GM19023 (cell line): ENCODE data around the gene ARL6IP1.

Experiments used
- ATAC-seq: cut with Tn5 transposase; IDR thresholded peaks from one replicate; pipeline ENCODE4 v1.9.1; 2021; ENCODE audit warnings: mild to moderate bottlenecking, moderate library complexity; ENCODE audit not compliant: unreplicated experiment

ARL6IP1 gene

GRCh38 chr16:18801145-18801972 lies at the start of gene ARL6IP1:
TSS of gene ARL6IP1 (minus strand) at chr16:18801549. CDS start at chr16:18801466, 83 bp downstream.
- peak; percentile 96 for ATAC-seq

DNA sequence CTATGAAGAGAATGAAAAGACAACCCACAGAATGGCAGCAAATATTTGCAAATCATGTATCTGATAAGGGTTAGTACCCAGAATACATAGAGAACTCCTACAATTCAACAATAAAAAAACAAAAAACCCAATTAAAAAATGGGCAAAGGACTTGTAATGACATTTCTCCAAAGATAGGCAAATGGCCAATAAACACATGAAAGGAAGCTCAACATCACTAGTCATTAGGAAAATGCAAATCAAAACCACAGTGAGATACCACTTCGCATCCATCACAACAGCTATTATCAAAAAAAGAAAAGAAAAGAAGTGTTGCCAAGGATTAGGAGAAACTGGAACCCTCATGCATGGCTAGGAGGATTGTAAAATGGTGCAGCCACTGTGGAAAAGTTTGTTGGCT lies 45.1 kb upstream of the ARL6IP1 start:
- no peak for ATAC-seq

DNA sequence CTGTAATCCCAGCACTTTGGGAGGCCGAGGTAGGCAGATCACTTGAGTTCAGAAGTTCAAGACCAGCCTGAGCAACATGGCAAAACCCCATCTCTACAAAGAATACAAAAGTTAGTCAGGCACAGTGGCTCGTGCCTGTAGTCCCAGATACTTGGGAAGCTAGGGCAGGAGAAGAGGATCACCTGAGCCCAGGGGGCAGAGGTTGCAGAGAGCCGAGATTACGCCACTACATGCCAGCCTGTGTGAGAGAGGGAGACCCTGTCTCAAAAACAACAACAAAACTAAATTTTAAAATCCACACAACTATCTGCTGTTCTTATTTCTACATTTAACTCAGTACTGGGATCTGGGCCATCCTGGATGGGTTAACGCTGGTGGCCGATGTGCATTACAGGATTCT lies 41.2 kb upstream of the ARL6IP1 start:
- no peak for ATAC-seq

DNA sequence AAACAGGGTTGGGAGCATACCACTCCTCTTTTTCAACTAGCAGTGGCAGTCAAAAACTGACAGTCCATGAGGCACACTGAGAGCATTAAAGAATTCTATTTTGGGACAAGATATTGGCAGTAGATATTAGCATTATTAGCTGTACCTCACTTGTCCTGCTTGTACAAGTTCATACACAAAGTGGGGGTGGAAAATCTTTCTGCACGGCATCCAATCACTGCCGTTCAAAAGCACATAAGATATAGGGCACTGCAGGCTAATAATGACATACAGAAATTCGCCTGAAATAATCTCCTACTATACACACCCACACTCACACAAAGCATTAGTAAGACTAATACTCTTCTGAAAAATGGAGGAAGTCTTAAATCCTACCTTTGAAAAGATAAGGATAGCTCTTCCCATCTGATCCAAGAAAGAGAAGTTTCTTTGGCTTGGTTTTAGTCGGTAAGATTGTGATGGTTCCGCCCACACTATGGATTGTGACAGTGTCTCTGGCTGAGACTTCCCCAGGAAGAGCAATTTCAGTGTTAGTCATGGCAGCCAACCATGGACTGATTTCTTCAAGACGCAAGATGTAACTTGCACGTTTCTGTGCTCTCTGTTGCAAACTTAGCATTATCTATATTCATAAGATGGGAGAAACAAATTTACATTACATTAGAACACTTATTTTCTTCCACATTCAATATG lies 40.6 kb upstream of the ARL6IP1 start:
- no peak for ATAC-seq

- no peak for ATAC-seq
These were observed 38.2 kb upstream of the ARL6IP1 start for GRCh38 chr16:18839555-18839954.

GRCh38 chr16:18836702-18837101 lies 35.4 kb upstream of the ARL6IP1 start:
- no peak for ATAC-seq

DNA sequence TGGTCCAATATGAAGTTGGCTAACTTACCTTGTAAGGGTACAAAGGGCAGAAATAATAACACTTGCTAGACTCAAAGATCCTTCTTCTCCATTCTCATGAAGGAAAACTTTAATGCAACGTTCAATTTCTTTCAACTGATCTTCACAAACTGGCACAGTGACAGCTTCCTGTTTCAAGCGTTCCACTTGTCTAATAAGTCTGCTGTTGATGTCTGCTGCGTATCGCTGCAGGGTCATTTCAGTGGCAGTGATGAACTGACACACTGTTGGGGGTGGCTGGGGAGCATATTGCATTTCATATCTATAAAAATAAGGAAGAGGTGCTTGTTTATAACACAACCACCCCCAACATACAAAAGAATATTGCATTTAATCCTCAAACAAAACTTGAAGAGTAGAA lies 33.5 kb upstream of the ARL6IP1 start:
- no peak for ATAC-seq

- ATAC-seq: no peak
These were observed 32.6 kb upstream of the ARL6IP1 start for GRCh38 chr16:18833707-18834505.

DNA sequence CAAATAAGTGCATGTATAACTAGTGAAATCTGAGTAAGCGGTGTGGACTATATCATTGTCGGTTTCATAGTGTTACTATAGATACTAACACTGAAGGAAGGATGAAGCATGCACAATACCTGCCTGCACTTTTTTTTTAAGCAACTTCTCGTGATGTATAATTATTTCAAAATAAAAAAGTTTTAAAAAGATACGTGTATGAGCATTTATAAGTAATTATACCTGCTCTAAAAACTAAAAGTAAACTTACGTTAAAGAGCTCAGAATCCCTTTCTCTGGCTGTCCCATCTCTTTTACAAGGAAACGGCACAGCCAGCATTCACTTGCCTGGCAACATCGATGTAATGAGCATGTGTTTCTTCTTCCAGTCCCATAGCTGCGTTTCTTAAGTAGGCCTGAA lies 31.3 kb upstream of the ARL6IP1 start:
- ATAC-seq: no peak

GRCh38 chr16:18832006-18832405 lies 30.7 kb upstream of the ARL6IP1 start:
- no peak for ATAC-seq

DNA sequence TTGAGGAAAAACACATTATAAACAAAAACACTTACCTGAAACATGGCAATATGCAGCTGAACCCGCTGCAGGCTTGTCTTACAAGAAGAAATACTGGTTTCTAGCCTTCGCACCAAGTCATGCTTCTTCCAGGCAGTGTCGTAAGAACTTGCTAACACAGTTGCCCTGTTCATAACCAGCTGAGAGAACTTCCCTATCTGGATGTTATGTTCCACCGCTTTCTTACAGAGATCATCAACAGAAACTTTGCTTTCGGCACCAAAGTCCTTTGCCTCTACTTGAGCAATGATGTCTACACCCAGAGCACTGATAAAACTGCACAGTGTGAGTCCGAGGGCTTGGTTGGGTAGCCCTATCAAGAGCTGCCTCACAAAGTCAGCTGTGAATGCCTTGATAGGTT lies 27.9 kb upstream of the ARL6IP1 start:
- no peak for ATAC-seq

DNA sequence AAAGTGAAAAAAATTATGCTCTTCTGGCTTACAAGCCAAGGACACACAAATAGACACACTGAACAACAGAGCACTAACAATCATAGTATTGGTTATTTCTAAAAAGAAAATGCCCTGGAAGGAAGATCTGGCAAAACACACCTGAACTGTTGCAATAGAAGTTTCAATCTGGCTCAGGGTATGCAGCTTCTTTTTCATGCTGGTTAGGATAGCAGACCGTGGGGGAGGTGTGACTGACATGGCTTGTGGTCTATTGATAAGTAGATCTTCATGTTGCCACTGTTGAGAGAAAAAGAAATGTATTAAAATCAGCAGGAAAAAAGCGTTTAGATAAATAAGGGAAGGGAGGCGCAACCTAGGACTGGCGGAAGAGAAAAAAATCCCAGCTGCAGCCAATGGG lies 26.5 kb upstream of the ARL6IP1 start:
- no peak for ATAC-seq

GRCh38 chr16:18816286-18816685 lies 14.9 kb upstream of the ARL6IP1 start:
- no peak for ATAC-seq

DNA sequence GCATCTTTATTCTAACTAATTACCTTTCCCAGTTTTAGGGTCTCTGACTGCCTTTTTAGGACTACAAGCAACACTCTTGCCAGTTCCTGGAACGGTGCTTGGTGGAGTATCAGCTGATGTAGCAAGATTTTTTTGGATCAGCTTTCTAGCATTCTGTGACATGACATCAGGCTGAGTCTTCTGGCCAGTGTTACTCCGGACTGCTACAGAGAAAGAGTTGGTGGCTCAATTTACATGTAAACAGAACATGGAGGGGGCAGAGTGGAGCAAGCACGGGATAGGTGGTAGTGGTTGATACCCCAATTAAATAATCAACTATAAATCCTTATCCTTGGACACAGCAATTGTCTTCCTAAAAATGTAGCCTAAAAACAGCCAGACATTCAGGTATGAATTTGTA lies 10.6 kb upstream of the ARL6IP1 start:
- ATAC-seq: no peak

GRCh38 chr16:18809165-18809564 lies 7.8 kb upstream of the ARL6IP1 start:
- ATAC-seq: no peak

DNA sequence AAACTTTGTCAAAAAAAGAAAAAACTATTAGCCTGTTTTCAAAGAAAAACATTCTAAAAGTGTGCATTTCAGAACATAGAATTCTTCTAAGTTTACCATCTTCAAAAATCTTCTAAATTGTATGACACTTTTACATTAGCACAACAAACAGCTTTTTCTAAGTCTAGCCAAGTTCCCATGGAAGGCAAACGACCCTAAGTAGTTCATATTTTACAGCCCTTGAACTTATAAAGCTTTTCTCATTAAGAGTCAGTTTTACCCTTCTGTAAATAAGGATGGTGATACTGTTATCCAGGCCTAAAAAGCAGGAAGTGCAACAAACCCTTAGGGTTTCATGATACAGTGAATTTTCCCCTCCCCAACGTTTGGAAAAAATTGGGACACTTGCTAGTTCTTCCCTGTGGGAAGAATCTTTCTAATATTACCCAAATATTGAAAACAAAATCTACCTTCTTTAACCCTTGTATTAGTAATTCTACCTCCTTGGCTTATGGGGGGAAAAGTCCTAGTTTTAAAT lies 4.0 kb upstream of the ARL6IP1 start:
- no peak for ATAC-seq

GRCh38 chr16:18804540-18804939 lies 3.2 kb upstream of the ARL6IP1 start:
- ATAC-seq: no peak

DNA sequence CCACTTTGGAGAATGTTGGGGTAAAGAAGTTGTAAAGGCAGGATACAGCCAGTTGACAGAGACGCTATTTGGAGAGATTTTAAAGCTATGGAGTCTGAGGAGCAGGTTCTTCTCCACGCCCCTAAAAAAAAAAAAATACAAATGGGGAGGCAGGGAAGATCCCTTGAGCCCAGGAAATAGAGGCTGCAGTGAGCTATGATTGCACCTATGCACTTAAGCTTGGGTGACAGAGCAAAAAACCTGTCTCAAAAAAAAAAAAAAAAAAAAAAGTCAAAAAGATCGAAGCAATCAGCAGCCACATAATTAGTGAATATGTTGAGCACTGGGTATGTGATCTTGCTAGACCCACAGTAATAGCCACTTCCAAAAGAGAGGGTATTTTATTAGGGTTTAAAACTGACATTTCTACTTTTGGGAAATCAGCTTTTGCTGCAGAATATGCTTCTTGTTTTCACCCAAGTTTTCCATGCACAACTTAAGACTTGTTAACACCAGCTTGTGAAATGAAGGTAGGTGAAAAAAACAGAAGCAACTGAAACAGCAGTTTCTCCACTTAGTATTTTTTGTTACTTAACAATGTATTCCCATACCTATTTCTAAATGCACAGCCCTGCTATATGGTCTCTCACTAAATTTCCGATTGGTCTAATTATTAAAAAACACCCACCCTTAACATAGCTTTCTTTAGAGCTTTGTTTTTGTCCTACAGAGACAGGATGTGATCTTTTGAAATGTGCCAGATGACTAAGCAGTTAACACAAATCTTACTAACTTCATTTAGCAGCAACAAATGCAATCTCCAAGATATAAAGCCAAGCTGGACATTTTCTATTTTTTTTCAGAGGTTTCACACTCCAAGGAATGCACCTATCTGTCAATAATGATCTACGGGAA lies 2.5 kb upstream of the ARL6IP1 start:
- no peak for ATAC-seq

DNA sequence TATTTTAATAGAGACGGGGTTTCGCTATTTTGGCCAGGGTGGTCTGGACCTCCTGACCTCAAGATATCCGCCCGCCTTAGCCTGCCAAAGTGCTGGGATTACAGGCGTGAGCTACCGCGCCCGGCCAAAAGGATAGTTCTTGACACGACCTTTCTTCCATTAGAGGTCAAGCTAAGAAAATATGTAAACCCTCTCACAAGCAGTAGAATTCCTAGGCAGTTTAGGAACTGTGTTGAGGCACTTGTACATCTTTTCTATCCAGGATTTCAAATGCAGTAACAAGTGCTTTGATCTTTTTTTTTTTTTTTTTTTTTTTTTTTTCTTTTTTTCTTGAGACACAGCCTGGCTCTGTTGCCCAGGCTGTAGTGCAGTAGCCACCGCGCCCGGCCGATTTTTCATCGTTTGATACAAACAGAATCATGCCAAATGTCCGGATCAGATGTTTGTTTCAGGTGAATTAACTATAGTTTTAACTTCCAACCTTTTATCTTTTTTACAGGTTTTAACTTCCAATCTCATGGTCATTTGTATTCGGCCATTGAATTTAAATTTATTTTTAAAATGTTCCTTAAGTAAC lies 1.5 kb upstream of the ARL6IP1 start:
- ATAC-seq: no peak

DNA sequence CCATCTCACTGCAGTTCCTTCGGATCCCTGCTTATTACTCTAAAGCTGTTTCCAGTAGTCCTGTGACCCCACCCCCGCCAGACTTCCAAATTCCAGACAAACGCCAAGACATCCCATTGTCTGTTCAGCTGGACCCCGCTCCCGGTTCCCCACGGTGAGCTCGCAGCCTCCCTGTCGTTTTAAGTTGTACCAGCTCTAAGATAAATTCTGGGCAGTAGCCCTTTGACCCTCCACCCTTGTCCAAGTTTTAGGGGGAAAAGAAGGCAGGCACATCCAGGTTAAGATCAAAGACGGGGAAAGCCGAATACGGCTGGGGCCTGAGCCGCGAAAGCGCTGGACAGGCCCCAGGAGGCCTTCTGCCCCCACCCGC lies 589 bp downstream of the ARL6IP1 start:
- ATAC-seq: no peak
